Coronary artery (tissue), 2 donors: Measurements from ENCODE around the gene CEP170.

Experiments used
- DNase-seq: peaks from one replicate; pipeline ENCODE4 v3.0.0-alpha.2; 2017; ENCODE audit warnings: low spot score
- H3K27ac ChIP-seq, 2 donors: fragments of 200-600 bp; sonication (generic); one replicate each; pipeline ENCODE4 v1.5.1; 2016 to 2019
- H3K4me3 ChIP-seq: fragments of 200-600 bp; sonication (generic); 2 replicates; pipeline ENCODE4 v1.5.1; 2016; ENCODE audit warnings: mild to moderate bottlenecking, moderate library complexity
- CTCF ChIP-seq: fragments of 200-600 bp; sonication (generic); IDR thresholded peaks from one replicate; pipeline ENCODE4 v1.5.1; 2019; ENCODE audit warnings: antibody characterized with exemption

The CEP170 gene

DNA sequence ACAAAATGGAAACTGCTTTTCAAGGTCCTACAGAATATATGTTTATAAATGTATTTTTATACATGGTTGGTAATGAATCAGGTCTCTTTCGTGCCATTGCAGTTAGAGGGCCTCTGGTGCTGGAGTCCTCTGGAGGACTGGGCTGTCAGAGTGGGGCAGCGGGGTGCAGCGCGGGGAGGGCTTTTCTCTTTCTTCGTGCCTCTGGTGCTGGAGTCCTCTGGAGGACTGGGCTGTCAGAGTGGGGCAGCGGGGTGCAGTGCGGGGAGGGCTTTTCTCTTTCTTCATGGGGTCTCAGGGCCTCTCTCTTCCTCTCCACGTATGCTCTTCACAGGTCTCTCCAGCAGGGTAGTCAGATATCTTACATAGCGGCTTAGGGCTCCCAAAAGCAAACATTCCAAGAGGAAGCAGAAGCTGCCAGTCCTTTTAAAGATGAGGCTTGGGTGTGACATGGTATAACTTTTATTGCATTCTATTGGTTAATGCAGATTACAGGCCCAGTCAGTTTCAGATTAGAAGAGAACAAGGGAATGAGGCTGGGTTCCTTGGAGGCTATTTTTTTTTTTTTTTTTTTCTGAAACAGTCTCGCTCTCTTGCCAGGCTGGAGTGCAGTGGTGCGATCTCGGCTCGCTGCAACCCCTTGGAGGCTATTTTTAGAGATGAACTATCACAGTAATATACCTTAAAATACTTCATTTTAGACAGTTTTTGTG, 13.8 kb upstream of the CEP170 start:
- peak overlapping the region; percentile 39 for H3K4me3 ChIP-seq
- H3K27ac ChIP-seq, result peak overlapping the region in 1 of 2 donors; percentile 60

DNA sequence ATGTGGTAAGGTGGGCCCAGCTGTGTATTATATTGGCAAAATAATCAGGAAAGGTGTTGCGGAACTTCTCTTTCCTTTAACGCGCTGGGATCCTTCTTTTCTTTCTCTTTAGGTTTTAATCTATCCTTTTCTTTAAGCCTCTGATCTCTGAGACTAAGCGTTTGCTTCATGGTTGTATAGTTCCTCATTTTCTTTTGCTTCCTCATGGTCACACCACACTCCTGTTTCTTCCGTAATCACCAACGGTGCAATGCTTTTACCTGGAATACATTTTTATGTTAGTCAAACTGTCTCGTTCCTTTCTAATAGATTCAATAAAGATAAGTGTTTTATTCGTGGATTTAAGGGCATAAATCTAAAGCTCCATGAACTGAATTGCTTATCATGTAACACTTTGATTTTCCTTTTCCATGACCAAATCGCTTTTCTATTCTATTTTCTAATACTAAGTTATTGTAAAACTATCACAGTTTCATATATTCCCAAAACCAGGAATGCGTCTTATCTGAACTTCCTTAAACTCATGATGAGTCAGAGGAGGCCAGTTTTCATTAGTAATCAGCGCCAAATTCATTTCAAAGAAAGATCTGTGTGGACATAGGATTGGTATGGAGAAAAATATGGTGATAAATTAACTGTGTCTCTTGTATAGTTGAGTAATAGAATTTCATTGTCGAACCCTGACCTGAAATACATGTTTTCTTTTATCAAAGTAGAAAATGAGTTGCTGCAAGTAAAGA, 13.0 kb upstream of the CEP170 start:
- Histone ChIP-seq H3K27ac (peak overlapping the region; percentile 38 to 47), H3K4me3 (peak overlapping the region; percentile 39)
- DNase-seq, result no peak
- no peak for TF ChIP-seq CTCF

More for the DNA sequence above, 13.8 kb upstream of the CEP170 start:
- TF ChIP-seq CTCF, result no peak
- no peak for DNase-seq

DNA sequence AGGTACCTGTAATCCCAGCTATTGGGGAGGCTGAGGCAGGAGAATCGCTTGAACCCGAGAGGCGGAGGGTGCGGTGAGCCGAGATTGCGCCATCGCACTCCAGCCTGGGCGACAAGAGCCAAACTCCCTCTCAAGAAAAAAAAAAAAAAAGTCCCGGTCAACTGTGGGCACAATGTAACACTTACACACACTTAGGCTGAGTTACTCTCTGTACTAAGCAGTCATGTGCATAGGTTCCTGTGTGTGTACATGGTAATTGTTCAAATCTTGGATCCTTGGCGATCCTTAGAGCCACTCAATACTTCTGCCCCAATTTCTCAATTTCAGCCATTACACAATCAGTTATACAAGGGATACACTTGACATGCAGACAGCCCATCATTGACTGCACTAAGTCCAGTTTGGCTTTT, 12.4 kb upstream of the CEP170 start:
- no peak for TF ChIP-seq CTCF
- peak overlapping the region; percentile 38 to 47 for H3K27ac ChIP-seq
- no peak overlapping the region for H3K4me3 ChIP-seq
- no peak for DNase-seq

DNA sequence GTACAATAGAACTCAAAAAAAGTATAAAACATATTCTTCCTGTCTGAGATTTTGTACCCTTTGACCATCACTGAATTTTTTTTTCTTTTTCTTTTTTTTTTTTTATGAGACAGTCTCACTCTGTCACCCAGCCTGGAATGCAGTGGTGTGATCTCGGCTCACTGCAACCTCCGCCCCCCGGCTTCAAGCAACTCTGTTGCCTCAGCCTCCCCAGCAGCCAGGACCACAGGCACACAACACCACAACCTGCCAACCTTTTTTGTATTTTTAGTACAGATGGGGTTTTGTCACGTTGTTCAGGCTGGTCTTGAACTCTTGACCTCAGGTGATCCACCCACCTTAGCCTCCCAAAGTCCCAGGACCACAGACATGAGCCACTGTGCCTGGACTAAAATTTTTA, 11.2 kb upstream of the CEP170 start:
- no peak overlapping the region for H3K27ac ChIP-seq
- no peak for DNase-seq
- TF ChIP-seq CTCF, result no peak
- H3K4me3 ChIP-seq, result no peak overlapping the region

GRCh38 chr1:243264717-243265116, 9.6 kb upstream of the CEP170 start:
- DNase-seq, result no peak
- no peak overlapping the region for H3K4me3 ChIP-seq
- H3K27ac ChIP-seq, result peak overlapping the region in 1 of 2 donors; percentile 64
- TF ChIP-seq CTCF, result no peak

DNA sequence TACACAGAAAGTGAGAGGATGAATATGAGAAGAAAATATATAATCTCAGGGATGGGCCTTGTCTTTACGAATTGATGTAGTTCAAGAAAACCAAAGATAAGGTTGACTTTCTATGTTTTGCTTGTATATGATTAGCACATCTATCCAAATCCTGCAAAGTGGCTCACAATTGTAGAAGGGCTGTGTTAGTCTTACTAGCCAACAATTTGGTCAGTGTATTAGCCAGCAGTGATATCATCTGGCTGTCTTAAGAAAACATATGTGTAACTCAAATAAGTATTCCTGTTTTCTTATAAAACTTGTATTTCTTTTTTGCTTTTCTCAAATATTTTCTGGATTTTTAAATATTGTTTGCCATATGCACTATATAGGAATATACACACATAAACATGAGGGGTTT, 6.3 kb upstream of the CEP170 start:
- TF ChIP-seq CTCF, result no peak
- no peak for DNase-seq
- no peak overlapping the region for H3K27ac ChIP-seq

More for the DNA sequence above, 6.3 kb upstream of the CEP170 start:
- no peak overlapping the region for H3K4me3 ChIP-seq
